Right kidney (tissue), 1 donor: ENCODE measurements around the gene ASH1L.
"Not testable (repeated sequence)": the region's sequence is repeated elsewhere in the genome, so short reads cannot be mapped to it uniquely, and the experiment has no call there.

Experiments
- DNase-seq: peaks from one replicate; pipeline ENCODE4 v3.0.0-alpha.2; 2016

The ASH1L gene

DNA sequence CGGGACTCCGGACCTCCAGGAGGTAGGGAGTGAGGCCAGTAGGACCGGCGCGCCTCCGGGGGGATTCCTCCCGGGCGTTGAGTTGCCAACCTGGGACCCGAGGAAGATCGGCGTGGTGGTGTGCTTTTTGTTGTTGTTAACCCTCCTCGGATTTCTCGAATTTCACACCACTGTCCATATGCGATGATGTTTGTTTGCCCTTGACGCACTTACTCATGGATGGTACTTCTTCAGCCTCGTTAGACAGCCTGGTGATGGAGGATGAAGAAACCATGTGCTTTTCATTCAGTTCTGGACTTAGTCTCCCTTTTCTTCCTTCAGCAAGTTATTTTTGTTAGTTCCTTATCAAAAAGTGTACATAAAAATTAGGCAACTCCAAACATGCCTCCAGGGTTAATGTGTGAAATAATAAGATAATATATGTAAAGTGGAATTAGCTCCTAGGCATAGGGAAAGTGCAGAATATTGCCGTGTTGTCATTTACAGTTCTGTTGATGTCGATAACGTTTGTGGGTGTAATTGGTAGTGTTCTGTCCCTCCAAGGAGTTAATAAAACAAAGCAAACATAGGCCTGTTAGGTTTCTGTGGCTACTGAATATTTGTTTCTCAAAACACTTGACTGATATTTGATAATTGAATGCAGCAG is 897 bp upstream of the ASH1L start:
- DNase-seq: not testable (repeated sequence)

DNA sequence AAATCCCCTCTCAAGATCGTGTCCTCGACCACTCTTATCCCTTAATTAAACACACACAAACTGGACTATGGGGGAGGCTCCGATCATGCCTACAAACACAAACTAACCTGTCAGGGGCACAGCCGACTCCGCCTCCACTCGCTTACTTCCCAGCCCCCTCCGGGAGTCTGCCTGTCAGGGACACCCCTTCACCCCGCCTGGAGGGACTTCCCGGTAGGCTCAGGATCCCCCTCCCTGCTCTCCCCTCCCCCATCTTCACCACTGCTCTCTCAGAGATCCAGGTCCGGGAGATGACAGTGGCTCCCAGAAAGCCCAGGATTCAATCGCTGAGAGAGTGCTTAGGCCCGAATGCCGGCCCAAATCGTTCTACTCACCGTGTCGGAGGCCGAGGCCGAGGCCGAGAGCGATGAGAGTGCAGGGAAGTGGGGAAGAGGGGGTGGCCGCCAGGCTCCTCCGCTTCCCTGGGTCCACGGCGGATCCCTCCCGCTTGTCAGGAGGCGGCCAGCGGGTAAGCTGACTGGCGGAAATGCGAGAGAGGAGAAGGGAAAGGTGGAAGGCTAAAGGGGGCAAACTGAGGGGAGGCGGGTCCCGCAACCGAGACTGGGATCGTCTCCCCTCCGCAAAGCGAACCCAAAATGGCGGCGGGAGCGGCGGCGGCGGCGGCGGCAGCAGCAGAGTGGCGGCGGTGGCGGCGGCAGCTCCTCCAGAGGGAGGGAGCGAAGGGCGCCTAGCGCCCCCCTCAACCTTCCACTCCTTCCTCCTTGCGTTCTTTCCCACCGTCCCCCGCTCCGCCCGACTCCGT is 623 bp downstream of the ASH1L start:
- DNase-seq: peak; percentile 85

DNA sequence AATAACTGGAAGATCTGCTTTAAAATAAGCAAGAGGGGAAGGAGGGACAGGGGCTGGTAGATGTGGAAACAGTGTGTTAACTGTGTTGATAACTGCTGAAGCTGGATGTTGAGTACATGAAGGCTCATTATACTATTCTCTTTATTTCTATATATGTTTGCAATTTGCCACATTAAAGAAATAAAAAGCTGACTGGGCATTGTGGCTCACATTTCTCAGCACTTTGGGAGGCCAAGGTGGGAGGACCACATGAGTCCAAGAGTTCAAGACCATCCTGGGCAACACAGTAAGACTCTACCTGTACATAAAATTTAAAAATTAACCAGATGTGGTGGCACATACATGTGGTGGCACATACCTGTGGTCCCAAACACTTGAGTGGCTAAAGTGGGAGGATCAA is 6.7 kb downstream of the ASH1L start:
- no peak for DNase-seq

DNA sequence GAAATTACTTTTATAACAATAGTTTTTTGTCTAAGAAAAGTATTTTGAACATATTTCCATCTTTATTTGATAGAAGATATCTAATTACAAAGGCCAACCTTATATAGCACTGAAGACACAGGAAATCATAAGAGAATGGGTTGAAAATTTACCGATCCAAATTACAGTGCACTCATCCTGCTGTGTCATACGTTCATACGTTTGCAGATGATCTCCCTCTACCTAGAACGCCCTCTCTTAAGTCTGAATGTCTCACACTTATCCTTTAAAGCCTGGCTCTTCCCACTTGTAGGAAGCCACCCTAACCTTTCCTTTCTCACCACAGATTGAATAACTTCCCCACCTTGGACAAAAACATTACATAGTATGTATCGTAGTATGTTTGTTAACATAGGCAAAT is 9.3 kb downstream of the ASH1L start:
- no peak for DNase-seq

DNA sequence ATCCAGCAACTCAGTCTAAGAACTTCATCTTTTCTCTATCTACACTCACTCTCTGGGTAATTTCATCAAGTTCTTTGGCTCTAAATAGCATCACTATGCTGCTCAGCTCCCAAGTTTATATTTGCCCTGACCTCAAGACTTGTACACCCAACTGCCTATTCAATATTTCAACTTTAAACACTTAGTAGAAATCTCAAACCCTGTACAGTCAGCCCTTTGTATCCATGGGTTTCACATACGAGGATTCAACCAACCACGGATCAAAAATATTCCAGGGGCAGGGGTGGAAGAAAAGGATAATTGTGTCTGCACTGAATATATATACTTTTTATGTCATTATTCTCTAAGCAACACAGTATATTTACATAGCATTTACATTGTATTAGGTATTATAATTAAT is 13.9 kb downstream of the ASH1L start:
- DNase-seq: no peak

DNA sequence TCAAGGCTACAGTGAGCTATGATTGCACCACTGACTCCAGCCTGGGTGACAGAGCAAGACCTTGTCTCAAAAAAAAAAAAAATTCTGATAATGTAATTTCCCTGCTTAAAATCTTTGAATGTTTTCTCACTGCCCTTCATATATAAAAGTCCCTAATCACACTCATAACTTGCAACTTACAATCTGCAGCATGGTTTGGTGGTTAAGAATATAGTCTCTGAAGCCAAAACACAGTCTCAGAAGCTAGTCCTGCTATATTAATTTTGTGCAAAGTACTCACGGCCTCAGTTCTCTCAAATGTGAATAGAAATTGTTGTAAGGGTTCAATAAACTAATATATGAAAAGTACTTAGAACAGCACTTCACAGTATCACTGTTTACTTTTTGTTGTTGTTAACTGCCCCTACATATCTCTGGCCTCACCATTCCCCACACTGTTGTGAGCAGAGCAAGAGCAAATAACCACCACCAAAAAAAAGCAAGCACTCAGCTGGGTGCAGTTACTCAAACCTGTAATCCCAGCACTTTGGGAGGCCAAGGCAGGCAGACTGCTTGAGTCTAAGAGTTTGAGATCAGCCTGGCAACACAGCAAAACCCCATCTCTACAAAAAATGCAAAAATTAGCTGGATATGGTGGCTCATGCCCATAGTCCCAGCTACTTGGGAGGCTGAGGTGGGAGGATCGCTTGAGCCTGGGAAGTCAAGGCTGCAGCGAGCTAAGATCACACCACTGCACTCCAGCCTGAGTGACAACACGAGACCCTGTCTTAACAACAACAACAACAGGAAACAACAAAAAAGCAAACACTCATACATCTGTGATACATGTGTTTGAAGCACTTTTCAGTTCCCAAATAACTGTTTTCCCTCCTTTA is 22.4 kb downstream of the ASH1L start:
- DNase-seq: no peak

DNA sequence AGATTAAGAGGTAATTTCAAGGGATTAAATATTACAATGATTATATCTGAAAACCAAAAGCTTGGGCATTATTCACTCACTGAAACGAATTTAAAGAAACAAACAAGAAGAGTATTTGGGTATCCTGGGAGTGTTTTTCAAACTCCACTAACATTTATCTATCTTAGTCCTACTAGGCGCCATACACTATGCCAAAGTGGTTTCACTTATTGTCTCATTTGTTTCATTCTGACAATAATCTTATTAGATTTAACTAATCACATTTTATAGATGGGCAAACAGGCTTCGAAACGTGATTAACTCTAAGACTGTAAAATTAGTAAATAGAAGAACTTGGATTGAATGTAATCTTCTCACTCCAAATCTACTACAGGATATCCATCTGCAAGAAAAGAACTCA is 25.4 kb downstream of the ASH1L start:
- DNase-seq: no peak

DNA sequence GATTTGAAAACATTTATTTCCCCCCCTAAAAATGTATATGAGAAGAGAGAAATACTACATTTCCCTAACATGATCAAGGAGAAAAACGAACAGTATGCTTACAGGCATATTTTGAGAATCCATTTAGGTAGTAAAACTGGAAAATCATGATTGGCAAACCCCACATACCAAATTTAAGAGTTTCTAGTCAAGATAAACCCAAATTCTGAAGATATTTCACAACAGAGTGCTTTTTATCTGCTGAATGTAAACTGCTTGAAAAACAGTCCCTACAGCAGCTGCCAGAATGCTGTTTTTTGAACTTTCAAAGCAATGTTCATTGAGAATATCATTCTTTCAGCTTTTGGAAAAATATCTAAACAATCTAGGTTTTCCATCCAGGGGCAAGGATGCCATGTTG is 31.0 kb downstream of the ASH1L start:
- no peak for DNase-seq

DNA sequence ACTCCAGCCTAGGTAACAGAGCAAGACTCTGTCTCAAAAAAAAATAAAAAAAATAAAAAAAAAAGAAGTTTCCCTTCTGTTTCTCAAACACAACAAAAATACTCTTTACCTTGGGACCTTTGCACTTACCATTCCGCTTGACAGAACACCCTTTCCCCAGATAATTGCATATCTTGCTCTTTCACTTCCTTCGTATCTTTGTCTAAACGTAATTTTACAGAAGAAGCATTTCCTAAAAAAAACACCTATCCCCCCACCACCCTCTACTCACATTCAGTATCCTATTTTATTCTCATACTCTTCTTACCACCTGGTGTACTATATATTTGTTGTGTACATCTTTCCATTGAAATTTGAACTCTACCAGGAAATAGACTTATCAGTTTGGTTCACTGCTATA is 32.7 kb downstream of the ASH1L start:
- no peak for DNase-seq

DNA sequence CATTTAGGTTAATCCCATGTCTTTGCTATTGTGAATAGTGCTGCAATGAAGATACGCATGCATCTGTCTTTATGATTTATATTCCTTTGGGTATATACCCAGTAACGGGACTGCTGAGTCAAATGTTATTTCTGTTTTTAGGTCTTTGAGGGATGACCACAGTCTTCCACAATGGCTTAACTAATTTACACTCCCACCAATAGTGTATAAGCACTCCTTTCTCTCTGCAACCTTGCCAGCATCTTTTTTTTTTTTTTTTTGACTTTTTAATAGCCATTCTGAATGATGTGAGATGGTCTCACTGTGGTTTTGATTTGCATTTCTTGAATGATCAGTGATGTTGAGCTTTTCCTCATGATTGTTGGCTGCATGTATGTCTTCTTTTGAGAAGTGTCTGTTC is 33.5 kb downstream of the ASH1L start:
- no peak for DNase-seq

DNA sequence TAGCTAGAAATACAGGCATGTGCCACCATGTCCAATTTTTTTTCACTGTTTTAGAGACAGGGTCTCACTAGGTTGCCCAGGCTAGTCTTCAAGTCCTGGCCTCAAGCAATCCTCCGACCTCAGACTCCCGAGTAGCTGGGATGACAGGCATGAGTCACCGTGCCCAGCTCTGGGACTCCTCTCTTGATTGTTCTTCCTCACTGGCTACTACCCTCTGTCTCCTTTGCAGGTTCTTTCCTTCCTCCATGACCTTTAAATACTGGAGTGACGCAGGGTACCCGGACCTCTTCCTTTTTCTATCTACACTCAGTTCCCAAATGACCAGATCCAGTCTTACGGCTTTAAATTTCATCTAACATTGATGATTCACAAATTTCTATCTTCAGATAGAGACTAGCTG is 34.9 kb downstream of the ASH1L start:
- DNase-seq: no peak

DNA sequence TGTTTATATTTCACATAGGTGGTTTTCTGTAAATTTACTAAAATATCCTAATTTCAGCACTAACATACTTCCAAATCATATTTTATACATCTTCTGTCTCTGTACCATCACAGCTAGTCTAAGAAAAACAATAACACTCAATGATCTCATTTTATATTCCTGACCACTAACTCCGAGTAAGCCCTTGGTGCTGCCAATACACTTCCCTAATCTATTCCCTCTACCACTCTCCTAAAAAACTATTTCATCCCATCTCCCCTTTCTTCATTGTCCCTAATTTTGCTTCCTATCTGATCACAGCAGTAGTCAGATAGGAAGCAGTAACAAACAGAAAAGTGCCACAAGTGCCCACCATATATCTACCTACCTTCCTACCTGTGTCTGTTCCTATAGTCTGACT is 36.2 kb downstream of the ASH1L start:
- no peak for DNase-seq

DNA sequence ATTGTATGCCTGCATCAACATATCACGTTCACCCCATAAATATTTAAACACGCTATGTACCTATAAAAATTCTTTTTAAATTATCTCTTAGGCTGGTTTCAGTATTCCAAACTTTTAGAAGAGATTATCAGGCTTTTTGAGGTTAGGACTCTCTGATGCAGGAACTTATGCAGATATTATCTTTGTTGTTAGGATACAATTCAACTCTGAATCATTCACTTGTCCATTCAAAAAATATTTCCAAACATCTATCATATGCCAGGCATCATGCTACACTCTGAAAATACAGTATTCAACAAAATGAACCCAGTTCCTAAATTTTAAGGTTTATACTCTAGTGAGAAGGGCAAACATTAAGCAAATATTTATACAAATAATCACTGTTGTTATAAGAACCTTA is 40.5 kb downstream of the ASH1L start:
- DNase-seq: no peak

DNA sequence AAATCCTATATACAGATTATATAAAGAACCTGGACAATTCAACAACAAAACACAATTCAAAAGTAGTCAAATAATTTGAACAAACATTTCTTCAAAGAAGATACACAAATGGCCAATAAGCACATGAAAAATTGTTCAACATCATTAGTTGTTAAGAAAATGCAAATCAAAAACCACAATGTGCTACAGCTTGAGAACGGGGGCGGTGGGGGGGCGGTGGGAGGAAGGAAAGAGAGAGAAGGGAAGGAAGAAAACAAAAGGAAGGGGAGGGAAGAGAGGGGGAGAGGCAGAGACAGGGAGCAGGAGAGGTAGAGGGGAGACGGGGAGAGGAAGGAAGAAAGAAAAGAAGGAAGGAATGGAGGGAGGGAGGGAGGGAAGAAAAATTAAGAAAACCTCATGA is 44.1 kb downstream of the ASH1L start:
- DNase-seq: no peak

DNA sequence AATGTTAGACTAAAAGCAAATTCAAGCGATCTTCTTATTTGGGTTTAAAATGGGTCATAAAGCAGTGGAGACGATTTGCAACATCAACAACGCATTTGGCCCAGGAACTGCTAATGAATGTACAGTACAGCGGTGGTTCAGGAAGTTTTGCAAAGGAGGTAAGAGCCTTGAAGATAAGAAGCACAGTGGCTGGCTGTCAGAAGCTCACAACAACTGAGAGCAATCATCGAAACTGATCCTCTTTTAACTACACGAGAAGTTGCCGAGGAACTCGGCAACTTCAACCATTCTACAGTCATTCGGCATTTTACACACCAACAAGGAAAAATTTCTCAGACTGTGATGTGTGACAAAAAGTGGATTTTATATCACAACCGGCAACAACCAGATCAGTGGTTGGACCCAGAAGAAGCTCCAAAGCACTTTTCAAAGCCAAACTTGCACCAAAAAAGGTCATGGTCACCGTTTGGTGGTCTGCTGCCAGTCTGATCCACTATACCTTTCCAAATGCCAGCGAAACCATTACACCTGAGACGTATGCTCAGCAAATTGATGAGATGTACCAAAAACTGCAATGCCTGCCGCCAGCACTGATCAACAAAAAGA is 47.9 kb downstream of the ASH1L start:
- no peak for DNase-seq

DNA sequence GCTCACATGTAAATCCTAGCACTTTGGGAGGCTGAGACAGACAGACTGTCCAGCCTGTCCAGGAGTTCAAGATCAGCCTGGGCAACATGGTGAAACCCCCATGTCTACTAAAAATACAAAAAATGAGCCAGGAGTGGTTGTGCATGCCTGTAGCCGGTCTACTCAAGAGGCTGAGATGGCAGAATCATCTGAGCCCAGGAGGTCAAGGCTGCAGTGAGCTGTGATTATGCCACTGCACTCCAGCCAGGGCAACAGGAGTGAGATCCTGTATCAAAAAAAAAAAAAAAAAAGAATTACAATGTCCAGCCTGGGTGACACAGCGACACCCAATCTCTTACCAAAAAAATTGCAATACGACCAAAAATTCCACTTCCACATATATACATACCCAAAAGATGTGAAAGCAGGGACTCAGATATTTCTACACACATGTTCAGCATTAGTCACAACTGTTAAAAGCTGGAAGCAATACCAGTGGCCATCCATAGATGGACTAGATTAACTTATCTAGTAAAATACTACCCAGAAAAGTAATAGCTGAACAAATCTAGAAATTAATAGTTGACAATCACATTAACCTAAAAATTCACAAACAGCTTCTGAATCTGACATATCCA is 49.2 kb downstream of the ASH1L start:
- no peak for DNase-seq

DNA sequence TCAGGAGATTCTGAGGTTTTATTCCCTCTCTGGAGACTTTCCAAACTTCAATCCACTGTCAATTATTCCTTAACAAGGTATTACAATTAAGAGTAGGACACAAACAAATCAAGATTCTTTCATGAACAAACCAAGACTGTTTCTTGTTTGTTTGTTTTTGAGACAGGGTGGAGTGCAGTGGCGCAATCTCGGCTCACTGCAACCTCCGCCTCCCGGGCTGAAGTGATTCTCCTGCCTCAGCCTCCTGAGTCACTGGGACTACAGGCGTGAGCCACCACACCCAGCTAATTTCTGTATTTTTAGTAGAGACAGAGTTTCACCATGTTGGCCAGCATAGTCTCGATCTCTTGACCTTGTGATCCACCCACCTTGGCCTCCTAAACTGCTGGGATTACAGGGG is 51.2 kb downstream of the ASH1L start:
- not testable (repeated sequence) for DNase-seq

DNA sequence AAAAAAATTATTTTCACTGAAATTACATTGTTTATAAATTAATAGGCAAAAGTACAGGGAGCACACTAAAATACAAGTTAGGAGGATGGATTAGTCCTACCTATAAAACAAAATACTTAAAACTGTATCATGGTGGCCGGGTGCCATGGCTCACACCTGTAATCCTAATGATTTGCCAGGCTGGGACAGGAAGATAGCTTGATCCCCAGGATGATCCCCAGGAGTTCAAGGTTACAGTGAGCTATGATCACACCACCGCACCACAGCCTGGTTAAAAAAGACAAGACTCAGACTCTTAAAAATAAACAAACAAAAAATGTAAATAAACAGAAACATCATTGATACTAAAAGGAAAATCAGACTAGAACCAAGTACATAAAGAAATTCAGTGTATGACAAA is 53.5 kb downstream of the ASH1L start:
- no peak for DNase-seq

DNA sequence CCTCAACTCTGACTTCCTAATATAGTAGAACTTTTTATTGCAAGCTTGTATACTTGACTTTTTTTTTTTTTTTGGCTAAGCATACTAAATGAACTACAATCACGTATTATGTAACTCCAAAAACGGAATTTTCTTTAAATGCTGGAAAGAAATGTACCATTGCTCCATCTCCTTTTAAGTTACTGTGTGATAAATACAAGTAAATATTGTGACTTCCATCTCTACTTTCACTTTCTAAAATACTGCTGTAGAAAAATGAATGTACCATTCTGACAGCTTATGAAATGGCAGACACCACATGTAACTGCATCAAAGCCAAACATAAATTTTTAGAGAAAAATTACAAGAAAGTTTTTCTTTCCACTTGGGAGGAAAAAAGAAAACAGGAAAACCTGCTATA is 54.7 kb downstream of the ASH1L start:
- no peak for DNase-seq

DNA sequence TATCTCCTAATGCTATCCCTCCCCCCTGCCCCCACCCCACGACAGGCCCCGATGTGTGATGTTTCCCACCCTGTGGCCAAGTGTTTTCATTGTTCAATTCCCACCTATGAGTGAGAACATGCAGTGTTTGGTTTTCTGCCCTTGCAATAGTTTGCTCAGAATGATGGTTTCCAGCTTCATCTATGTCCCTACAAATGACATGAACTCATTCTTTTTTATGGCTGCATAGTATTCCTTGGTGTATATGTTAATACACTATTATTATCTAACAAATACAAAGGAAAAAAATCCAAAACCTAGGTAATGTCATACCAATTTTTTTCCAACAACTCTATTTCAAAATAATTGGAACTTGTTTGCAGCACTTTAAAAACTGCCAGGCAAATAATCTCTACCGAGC is 56.6 kb downstream of the ASH1L start:
- not testable (repeated sequence) for DNase-seq

DNA sequence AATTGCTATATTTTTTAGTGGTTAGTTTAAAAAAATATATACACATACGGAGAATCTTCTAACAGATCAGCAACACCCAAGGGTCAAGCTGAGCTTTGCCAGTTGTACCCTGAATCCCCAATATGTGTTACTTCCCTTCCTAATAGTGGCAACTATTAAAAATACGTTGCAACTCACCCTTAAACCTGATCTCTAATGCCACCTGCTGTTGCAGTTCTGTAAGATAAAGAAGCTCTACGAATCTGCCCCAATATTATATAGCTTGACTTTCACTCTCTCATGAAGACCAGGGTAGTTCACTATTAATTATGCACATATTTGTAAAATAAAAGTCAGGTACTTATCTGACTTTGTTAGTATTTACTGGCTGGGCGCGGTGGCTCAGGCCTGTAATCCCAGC is 58.4 kb downstream of the ASH1L start:
- no peak for DNase-seq

DNA sequence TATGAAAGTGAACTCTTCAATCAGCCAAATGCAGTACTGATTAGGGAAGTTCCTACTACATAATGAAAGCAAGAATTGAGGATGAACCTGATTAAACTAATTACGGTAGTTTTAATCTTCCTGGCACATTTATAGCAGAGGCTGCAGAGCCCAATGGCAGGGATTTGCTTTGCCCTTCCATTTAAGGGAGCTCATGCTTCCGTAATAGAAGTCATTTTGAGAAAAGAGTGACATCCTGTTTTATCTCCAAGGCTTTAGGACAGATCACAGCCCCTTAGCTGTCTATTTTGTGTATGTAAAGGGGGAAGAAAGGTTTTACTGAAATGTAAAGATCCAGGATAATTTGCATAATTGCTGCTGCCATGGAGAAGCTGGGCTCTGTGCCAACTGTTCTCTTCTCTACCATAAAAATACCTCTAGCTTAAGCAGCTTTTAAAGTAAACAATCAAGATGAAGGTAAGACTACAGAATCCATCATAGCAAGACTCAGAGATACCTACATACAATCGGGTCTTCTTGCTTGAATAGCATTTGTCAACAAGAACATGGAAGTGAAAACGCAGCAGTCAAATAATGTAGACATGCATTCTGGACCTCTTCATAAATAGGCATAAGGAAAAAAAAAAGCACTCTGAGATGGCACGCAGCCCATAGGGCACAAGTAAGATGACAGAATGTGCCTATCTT is 62.5 kb downstream of the ASH1L start:
- DNase-seq: no peak
